ENCODE results near the gene SLC15A4. TPM values are rescaled to one million over a fixed set of nuclear protein-coding genes. Genes with fewer than 3 reads are reported as not detected.

Gene SLC15A4
- total and polyA plus RNA-seq, 2 of the 13 experiments (the other 11 are each of a cell fraction or from before 2014, with no cell fraction given), result 17.3 to 22.7 TPM

DNA sequence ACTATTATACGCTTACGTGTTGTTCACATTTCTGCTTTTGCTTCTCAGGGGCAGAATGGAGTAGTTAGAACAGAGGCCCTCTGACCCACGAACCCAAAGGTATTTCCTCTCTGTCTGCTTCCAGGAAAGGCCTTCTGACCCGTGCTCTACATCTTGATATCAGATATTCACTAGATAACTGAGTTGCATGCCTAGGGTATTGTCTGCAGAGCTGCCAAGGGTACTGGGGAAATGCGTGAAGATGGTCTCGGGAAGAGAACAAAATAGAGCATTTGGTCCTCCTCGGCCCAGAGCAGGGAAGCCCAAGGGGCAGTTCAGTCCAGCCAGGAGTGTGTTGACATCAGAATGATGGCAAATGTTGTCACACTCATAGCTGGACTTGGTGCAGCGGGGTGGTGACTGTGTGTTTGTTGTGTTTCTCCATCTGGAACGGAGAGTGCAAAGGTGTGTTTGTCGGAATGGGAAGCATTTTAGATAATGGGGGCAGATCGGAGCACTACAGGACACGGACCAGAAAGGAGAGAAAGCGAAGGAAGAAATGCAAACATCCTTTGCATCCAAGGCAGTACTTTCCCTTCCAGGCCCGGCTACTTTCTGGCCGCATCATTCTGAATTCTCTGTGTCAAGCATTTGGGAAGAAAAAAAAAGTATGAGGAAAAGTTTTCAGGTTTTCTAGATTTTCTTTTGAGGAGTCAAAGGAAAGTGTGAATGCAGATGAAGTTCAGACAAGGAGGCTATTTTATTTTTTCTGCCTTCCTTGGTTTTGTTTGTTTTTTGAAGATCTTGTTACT is 37.7 kb upstream of the SLC15A4 start (continued):
- TF ChIP-seq, protein P1, sequence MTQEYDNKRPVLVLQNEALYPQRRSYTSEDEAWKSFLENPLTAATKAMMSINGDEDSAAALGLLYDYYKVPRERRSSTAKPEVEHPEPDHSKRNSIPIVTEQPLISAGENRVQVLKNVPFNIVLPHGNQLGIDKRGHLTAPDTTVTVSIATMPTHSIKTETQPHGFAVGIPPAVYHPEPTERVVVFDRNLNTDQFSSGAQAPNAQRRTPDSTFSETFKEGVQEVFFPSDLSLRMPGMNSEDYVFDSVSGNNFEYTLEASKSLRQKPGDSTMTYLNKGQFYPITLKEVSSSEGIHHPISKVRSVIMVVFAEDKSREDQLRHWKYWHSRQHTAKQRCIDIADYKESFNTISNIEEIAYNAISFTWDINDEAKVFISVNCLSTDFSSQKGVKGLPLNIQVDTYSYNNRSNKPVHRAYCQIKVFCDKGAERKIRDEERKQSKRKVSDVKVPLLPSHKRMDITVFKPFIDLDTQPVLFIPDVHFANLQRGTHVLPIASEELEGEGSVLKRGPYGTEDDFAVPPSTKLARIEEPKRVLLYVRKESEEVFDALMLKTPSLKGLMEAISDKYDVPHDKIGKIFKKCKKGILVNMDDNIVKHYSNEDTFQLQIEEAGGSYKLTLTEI (CRISPR knock-in tag; conservative IDR thresholded peaks at IDR 0.05), result no peak
- peak; percentile 84 for TF ChIP-seq FOSL2 (CRISPR knock-in tag; IDR thresholded peaks at IDR 0.05)
- TF ChIP-seq SPEN (CRISPR knock-in tag; IDR thresholded peaks at IDR 0.05; ENCODE audit: low read depth), result peak; percentile 52; the same call in 1 of the 2 replicates
- 0 out of 2 replicates have a peak, but pooled peaks have one; percentile 3 for TF ChIP-seq ZSCAN31 (CRISPR knock-in tag; IDR thresholded peaks at IDR 0.05; ENCODE audit: low read depth)
- TF ChIP-seq, protein P2, sequence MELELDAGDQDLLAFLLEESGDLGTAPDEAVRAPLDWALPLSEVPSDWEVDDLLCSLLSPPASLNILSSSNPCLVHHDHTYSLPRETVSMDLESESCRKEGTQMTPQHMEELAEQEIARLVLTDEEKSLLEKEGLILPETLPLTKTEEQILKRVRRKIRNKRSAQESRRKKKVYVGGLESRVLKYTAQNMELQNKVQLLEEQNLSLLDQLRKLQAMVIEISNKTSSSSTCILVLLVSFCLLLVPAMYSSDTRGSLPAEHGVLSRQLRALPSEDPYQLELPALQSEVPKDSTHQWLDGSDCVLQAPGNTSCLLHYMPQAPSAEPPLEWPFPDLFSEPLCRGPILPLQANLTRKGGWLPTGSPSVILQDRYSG (CRISPR knock-in tag; IDR thresholded peaks at IDR 0.05), result no peak
- TF ChIP-seq, protein P3, sequence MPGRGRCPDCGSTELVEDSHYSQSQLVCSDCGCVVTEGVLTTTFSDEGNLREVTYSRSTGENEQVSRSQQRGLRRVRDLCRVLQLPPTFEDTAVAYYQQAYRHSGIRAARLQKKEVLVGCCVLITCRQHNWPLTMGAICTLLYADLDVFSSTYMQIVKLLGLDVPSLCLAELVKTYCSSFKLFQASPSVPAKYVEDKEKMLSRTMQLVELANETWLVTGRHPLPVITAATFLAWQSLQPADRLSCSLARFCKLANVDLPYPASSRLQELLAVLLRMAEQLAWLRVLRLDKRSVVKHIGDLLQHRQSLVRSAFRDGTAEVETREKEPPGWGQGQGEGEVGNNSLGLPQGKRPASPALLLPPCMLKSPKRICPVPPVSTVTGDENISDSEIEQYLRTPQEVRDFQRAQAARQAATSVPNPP (CRISPR knock-in tag; IDR thresholded peaks at IDR 0.05), result no peak
- no peak for TF ChIP-seq RFXANK (CRISPR knock-in tag; IDR thresholded peaks at IDR 0.05)
- TF ChIP-seq ZNF503 (CRISPR knock-in tag; IDR thresholded peaks at IDR 0.05), result no peak
- 0 out of 2 replicates have a peak, but pooled peaks have one; percentile 29 for TF ChIP-seq ZNF670 (CRISPR knock-in tag; IDR thresholded peaks at IDR 0.05; ENCODE audit: borderline replicate concordance)
- no peak for TF ChIP-seq ATF3 (CRISPR knock-in tag; IDR thresholded peaks at IDR 0.05)
- TF ChIP-seq ZNF547 (CRISPR knock-in tag; IDR thresholded peaks at IDR 0.05), result no peak
- TF ChIP-seq ATF7 (IDR thresholded peaks at IDR 0.05), result 0 out of 2 replicates have a peak, but pooled peaks have one; percentile 10
- no peak for TF ChIP-seq ATF7 (CRISPR knock-in tag; IDR thresholded peaks at IDR 0.05)
- TF ChIP-seq TOPORS (CRISPR knock-in tag; IDR thresholded peaks at IDR 0.05), result peak; percentile 53; the same call in 1 of the 2 replicates
- no peak for TF ChIP-seq ATAD3A (CRISPR knock-in tag; IDR thresholded peaks at IDR 0.05)
- TF ChIP-seq MATR3 (CRISPR knock-in tag; IDR thresholded peaks at IDR 0.05), result no peak
- TF ChIP-seq MLLT10 (CRISPR knock-in tag; IDR thresholded peaks at IDR 0.05), result no peak
- TF ChIP-seq GPN1 (CRISPR knock-in tag; IDR thresholded peaks at IDR 0.05; ENCODE audit: borderline replicate concordance), result no peak
- peak; percentile 74; the same call in 1 of the 2 replicates for TF ChIP-seq TFAP4 (IDR thresholded peaks at IDR 0.05; ENCODE audit: borderline replicate concordance, low read depth)
- TF ChIP-seq HNRNPK (IDR thresholded peaks at IDR 0.05; ENCODE audit: low read depth, low read length, poor library complexity, severe bottlenecking), result no peak
- TF ChIP-seq ZNF34 (CRISPR knock-in tag; IDR thresholded peaks at IDR 0.05; ENCODE audit: borderline replicate concordance), result no peak
- no peak for TF ChIP-seq SMYD3 (CRISPR knock-in tag; IDR thresholded peaks at IDR 0.05)
- TF ChIP-seq, protein P4, sequence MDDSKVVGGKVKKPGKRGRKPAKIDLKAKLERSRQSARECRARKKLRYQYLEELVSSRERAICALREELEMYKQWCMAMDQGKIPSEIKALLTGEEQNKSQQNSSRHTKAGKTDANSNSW (CRISPR knock-in tag; IDR thresholded peaks at IDR 0.05; ENCODE audit: borderline replicate concordance), result no peak
